Tibial artery (tissue), 4 donors: Measurements from ENCODE around the gene CHRND.

ENCODE experiments used
- DNase-seq, 2 donors: peaks; one replicate each; pipeline ENCODE4 v3.0.0-alpha.2; 2019
- H3K27ac ChIP-seq, 2 donors: fragments of 200-600 bp; sonication (generic) in 1 of 2; 1 replicate in 1 of 2; 2 replicates in 1 of 2; pipeline ENCODE4 v1.5.1; 2018 to 2019; ENCODE audit warnings: mild to moderate bottlenecking in 1 of 2
- H3K27me3 ChIP-seq, 2 donors: fragments of 200-600 bp; sonication (generic) in 1 of 2; one replicate each; pipeline versions ENCODE4 v1.5.1 to v1.6.0; 2016 to 2019
- H3K36me3 ChIP-seq, 3 donors: fragments of 200-600 bp; sonication (generic) in 2 of 3; one replicate each; pipeline ENCODE4 v1.5.1; 2016 to 2019; ENCODE audit warnings: mild to moderate bottlenecking in 2 of 3
- H3K4me1 ChIP-seq, 4 donors: fragments of 200-600 bp; sonication (generic) in 2 of 4; 1 replicate in 3 of 4; 2 replicates in 1 of 4; pipeline ENCODE4 v1.5.1; 2016 to 2019
- H3K4me3 ChIP-seq, 2 donors: fragments of 200-600 bp; sonication (generic) in 1 of 2; 1 replicate in 1 of 2; 2 replicates in 1 of 2; pipeline ENCODE4 v1.5.1; 2018 to 2019; ENCODE audit warnings: mild to moderate bottlenecking in 2 of 2
- H3K9me3 ChIP-seq, 3 donors: fragments of 200-600 bp; sonication (generic) in 1 of 3; one replicate each; pipeline ENCODE4 v1.5.1; 2016 to 2019
- intact Hi-C: fragments of 100-400 bp; cut with DNase I; formaldehyde crosslinking; loops from one replicate; pipeline ENCODE4 v1.15.0; 2023; ENCODE audit warnings: low total_unique reads
- TF ChIP-seq, protein P1 (sequence below), 2 experiments: fragments of 200-600 bp in 1 of 2; fragments of 450-650 bp in 1 of 2; IDR thresholded peaks; one replicate each; pipeline ENCODE4 v1.5.1; 2017 to 2019; ENCODE audit warnings: antibody characterized with exemption in 2 of 2, mild to moderate bottlenecking in 1 of 2, moderate library complexity in 1 of 2

Gene CHRND

DNA sequence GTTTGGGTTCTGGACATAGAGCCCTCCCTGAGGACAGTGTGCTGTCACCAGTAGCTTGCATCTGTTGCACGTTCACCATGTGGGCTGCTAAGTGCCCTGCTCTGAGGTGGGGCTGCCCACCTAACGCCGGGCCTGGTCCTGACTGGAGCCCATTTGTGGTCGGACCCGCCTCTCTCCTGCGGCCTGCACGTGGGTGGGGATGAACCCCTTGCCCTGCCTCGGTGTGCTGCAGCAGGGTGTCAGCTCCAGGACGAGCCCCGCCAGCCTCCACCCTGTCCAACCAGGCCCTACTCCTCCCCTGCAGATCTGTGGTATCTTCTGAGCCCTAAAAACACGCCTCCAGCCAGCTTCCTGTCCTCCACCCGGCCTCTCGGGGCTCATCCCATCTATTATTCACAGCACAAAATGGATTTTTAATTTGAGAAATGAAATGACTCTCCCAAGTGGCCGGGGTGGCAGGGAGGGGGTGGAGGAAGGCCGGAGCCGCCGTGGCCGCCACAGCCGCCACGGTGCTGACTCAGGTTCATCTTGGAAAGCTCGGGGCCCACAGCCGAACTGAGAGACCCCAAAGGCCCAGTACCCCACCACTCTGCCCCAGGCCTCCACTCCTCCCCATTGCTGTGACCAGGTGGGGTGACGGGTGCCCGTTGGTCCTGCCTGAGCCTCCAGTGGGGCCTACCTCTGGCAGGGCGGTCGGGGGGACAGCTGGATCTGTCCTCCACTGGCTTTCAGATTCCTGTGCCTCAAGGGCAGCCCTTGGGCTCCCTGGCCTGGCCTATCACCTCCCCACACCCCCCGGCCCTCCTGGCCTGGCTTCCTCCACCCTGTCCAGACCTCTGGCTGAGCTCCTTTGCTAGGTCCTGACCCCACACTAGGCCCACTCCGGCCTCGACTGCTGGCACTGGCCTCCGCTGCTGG lies 35.5 kb upstream of the CHRND start:
- no peak overlapping the region for H3K27ac ChIP-seq
- TF ChIP-seq, protein P1, sequence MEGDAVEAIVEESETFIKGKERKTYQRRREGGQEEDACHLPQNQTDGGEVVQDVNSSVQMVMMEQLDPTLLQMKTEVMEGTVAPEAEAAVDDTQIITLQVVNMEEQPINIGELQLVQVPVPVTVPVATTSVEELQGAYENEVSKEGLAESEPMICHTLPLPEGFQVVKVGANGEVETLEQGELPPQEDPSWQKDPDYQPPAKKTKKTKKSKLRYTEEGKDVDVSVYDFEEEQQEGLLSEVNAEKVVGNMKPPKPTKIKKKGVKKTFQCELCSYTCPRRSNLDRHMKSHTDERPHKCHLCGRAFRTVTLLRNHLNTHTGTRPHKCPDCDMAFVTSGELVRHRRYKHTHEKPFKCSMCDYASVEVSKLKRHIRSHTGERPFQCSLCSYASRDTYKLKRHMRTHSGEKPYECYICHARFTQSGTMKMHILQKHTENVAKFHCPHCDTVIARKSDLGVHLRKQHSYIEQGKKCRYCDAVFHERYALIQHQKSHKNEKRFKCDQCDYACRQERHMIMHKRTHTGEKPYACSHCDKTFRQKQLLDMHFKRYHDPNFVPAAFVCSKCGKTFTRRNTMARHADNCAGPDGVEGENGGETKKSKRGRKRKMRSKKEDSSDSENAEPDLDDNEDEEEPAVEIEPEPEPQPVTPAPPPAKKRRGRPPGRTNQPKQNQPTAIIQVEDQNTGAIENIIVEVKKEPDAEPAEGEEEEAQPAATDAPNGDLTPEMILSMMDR (IDR thresholded peaks at IDR 0.05), result no peak
- no peaks in the 10 kb centered on the region for H3K36me3 ChIP-seq
- no peaks in the 10 kb centered on the region for H3K9me3 ChIP-seq
- peak in 1 of 2 donors; percentile 59 for DNase-seq
- intact Hi-C loops, result no loop called here
- no peak overlapping the region for H3K4me3 ChIP-seq
- peaks cover 0 to 54% of the 10 kb centered on the region in 2 donors for H3K27me3 ChIP-seq
- peaks cover 0 to 21% (median 15%) of the 10 kb centered on the region in 4 donors for H3K4me1 ChIP-seq

DNA sequence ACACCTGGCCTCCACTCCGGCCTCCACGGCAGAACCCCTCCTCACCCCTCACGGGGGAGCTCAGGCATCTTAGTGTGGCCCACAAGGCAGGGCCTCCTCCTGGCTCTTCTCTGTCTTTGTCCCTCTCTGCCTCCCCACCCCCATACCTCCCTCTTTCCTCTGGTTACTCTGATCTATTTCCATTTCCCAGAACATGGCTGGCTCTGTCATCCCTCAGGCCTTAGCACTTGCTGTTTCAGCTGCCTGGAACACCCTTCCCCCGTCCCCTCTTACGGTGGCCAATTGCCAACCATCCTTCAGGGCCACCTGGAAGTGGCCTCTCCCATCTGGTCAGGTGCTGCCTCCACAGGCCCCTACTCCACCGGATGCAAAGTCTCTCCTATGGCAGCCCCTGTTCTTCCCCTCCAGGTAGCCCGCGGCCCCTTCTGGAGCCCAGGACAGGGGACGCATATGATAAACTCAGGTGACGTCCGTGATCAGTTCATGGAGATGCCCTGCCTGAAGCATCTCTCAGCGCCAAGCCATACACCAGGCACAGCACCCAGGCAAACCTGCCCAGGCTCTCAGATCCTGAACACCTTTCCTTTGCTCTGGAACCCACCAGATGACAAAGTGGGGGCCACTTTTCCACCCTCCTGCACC lies 34.7 kb upstream of the CHRND start:
- peaks cover 0 to 47% of the 10 kb centered on the region in 2 donors for H3K27me3 ChIP-seq
- H3K4me3 ChIP-seq, result no peak overlapping the region
- H3K27ac ChIP-seq, result no peak overlapping the region
- H3K4me1 ChIP-seq, result peaks cover 0 to 16% (median 11%) of the 10 kb centered on the region in 4 donors
- H3K36me3 ChIP-seq, result no peaks in the 10 kb centered on the region
- intact Hi-C loops, result no loop called here
- no peaks in the 10 kb centered on the region for H3K9me3 ChIP-seq
- peak in 1 of 2 donors; percentile 61 for DNase-seq
- TF ChIP-seq, protein P1 (IDR thresholded peaks at IDR 0.05), result no peak

DNA sequence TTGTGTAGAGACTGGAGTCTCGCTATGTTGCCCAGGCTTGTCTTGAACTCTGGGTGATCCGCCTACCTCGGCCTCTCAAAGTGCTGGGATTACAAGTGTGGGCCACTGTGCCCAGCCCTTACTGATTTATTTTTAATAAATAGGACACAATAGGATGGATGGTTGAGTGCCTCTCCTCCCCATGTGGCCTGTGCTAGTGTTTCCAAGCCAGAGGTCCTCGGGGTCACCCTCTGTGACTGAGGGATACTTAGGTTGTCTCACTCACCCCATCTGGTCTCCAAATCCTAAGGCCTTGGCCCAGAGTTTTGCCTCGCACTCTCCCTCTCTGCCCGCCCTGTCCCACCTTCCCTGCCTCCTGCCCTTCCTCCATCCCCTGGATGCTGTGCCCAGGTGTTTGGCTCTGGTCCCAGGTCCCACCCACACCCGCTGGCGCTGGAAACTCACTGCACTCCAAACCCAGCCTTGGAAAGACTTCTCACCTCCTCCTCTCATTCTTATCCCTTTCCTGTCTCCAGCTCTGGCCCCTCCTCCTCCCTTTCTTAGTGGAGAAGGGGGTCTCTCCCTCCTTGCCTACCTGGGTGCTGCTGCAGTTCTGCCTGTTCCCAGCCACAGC lies 33.6 kb upstream of the CHRND start:
- DNase-seq, result no peak
- H3K4me1 ChIP-seq, result peaks cover 0 to 7% (median 2%) of the 10 kb centered on the region in 4 donors
- no peak overlapping the region for H3K27ac ChIP-seq
- H3K36me3 ChIP-seq, result no peaks in the 10 kb centered on the region
- peaks cover 0 to 46% of the 10 kb centered on the region in 2 donors for H3K27me3 ChIP-seq
- no peaks in the 10 kb centered on the region for H3K9me3 ChIP-seq
- intact Hi-C loops, result no loop called here
- TF ChIP-seq, protein P1 (IDR thresholded peaks at IDR 0.05), result no peak
- H3K4me3 ChIP-seq, result no peak overlapping the region

DNA sequence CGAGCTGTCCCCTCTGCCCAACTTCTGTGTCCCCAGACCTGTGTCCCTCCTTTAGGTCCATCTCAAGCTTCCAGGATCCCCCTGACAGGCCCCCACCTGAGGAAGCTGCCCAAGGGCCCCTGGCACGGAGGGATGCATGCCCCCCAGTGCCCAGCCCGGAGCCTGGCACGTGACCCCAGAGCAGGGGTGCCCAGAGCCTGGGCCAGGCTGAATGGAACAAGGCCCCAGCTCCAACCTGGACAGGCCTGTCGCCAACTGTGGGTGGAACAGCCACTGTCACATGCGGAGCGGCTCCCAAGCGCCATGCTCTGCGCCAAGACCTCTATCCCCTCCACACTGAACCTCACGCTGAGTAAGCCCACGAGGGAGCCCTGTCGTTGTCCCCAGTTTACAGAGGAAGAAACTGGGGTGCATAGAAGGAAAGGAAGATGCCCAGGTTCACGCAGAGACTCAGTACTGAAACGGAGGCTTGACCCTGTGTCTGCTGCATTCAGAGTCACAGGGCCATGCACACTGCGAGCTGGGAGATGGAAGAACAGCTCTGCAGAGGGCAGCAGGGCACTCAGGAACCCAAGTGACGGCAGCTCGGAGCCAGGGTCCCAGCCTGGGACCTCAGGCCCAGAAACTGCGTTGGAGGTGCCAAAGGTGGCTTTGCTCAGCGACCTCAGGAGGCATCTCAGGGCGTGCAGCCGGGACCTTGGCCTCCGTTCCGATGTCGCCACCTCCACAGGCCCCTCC lies 32.8 kb upstream of the CHRND start:
- no peak overlapping the region for H3K4me3 ChIP-seq
- peaks cover 0 to 43% of the 10 kb centered on the region in 2 donors for H3K27me3 ChIP-seq
- no peaks in the 10 kb centered on the region for H3K36me3 ChIP-seq
- H3K4me1 ChIP-seq, result no peaks in the 10 kb centered on the region
- intact Hi-C loops, result no loop called here
- DNase-seq, result no peak
- H3K27ac ChIP-seq, result no peak overlapping the region
- H3K9me3 ChIP-seq, result no peaks in the 10 kb centered on the region
- TF ChIP-seq, protein P1 (IDR thresholded peaks at IDR 0.05), result no peak
